ENCODE results near the gene RAPGEF5.

RAPGEF5 gene

GRCh38 chr7:22251281-22251680 lies 105.7 kb downstream of the RAPGEF5 start:
- Histone ChIP-seq H3K36me3 (ENCODE audit: insufficient read depth, low read length) (no peaks in the 10 kb centered on the region), H3K4me3 (no peak overlapping the region), H3K9ac (ENCODE audit: insufficient read length) (no peak overlapping the region), H3K9me3 (ENCODE audit: low read depth, low read length) (no peaks in the 10 kb centered on the region), H3K27ac (no peak overlapping the region)
- no peak for DNase-seq (ENCODE audit: low read depth, low spot score)
- no peak for TF ChIP-seq POLR2AphosphoS5 (IDR thresholded peaks at IDR 0.05; ENCODE audit: borderline replicate concordance, low read depth, low read length)
- no peak for TF ChIP-seq EZH2 (IDR thresholded peaks at IDR 0.05)
- no peak for TF ChIP-seq FOXP2 (optimal IDR thresholded peaks at IDR 0.05; ENCODE audit: control extremely low read depth, extremely low read length, insufficient read depth)

GRCh38 chr7:22250390-22250789 lies 106.6 kb downstream of the RAPGEF5 start:
- no peaks in the 10 kb centered on the region for H3K36me3 ChIP-seq (ENCODE audit: insufficient read depth, low read length)
- H3K4me3 ChIP-seq: no peak overlapping the region
- H3K27ac ChIP-seq: no peak overlapping the region
- no peak overlapping the region for H3K9ac ChIP-seq (ENCODE audit: insufficient read length)
- no peak for DNase-seq (ENCODE audit: low read depth, low spot score)
- TF ChIP-seq EZH2 (IDR thresholded peaks at IDR 0.05): no peak
- TF ChIP-seq FOXP2 (optimal IDR thresholded peaks at IDR 0.05; ENCODE audit: control extremely low read depth, extremely low read length, insufficient read depth): no peak
- TF ChIP-seq POLR2AphosphoS5 (IDR thresholded peaks at IDR 0.05; ENCODE audit: borderline replicate concordance, low read depth, low read length): no peak
- H3K9me3 ChIP-seq (ENCODE audit: low read depth, low read length): no peaks in the 10 kb centered on the region

GRCh38 chr7:22248111-22248809 lies 108.7 kb downstream of the RAPGEF5 start:
- Histone ChIP-seq H3K4me3 (no peak overlapping the region), H3K9ac (ENCODE audit: insufficient read length) (no peak overlapping the region), H3K27ac (no peak overlapping the region), H3K36me3 (ENCODE audit: insufficient read depth, low read length) (no peaks in the 10 kb centered on the region), H3K9me3 (ENCODE audit: low read depth, low read length) (no peaks in the 10 kb centered on the region)
- no peak for DNase-seq (ENCODE audit: low read depth, low spot score)
- TF ChIP-seq EZH2 (IDR thresholded peaks at IDR 0.05) (no peak), POLR2AphosphoS5 (IDR thresholded peaks at IDR 0.05; ENCODE audit: borderline replicate concordance, low read depth, low read length) (no peak), FOXP2 (optimal IDR thresholded peaks at IDR 0.05; ENCODE audit: control extremely low read depth, extremely low read length, insufficient read depth) (no peak)

- no peak for DNase-seq (ENCODE audit: low read depth, low spot score)
- Histone ChIP-seq H3K9ac (ENCODE audit: insufficient read length) (no peak overlapping the region), H3K36me3 (ENCODE audit: insufficient read depth, low read length) (no peaks in the 10 kb centered on the region), H3K9me3 (ENCODE audit: low read depth, low read length) (no peaks in the 10 kb centered on the region), H3K4me3 (no peak overlapping the region), H3K27ac (no peak overlapping the region)
- no peak for TF ChIP-seq FOXP2 (optimal IDR thresholded peaks at IDR 0.05; ENCODE audit: control extremely low read depth, extremely low read length, insufficient read depth)
- TF ChIP-seq EZH2 (IDR thresholded peaks at IDR 0.05): no peak
- TF ChIP-seq POLR2AphosphoS5 (IDR thresholded peaks at IDR 0.05; ENCODE audit: borderline replicate concordance, low read depth, low read length): no peak
These were observed 115.1 kb downstream of the RAPGEF5 start for GRCh38 chr7:22241805-22242390.

GRCh38 chr7:22240904-22241571 lies 115.9 kb downstream of the RAPGEF5 start:
- no peak overlapping the region for H3K9ac ChIP-seq (ENCODE audit: insufficient read length)
- DNase-seq (ENCODE audit: low read depth, low spot score): no peak
- no peaks in the 10 kb centered on the region for H3K9me3 ChIP-seq (ENCODE audit: low read depth, low read length)
- no peak overlapping the region for H3K27ac ChIP-seq
- no peak for TF ChIP-seq EZH2 (IDR thresholded peaks at IDR 0.05)
- no peaks in the 10 kb centered on the region for H3K36me3 ChIP-seq (ENCODE audit: insufficient read depth, low read length)
- no peak overlapping the region for H3K4me3 ChIP-seq

- Histone ChIP-seq H3K27ac (no peak overlapping the region), H3K9me3 (ENCODE audit: low read depth, low read length) (no peaks in the 10 kb centered on the region), H3K36me3 (ENCODE audit: insufficient read depth, low read length) (no peaks in the 10 kb centered on the region), H3K4me3 (no peak overlapping the region), H3K9ac (ENCODE audit: insufficient read length) (no peak overlapping the region)
- DNase-seq (ENCODE audit: low read depth, low spot score): no peak
- TF ChIP-seq POLR2AphosphoS5 (IDR thresholded peaks at IDR 0.05; ENCODE audit: borderline replicate concordance, low read depth, low read length): no peak
- no peak for TF ChIP-seq EZH2 (IDR thresholded peaks at IDR 0.05)
- no peak for TF ChIP-seq FOXP2 (optimal IDR thresholded peaks at IDR 0.05; ENCODE audit: control extremely low read depth, extremely low read length, insufficient read depth)
These were observed 118.3 kb downstream of the RAPGEF5 start for GRCh38 chr7:22238354-22239311.

GRCh38 chr7:22235134-22235533 lies 121.8 kb downstream of the RAPGEF5 start:
- H3K36me3 ChIP-seq (ENCODE audit: insufficient read depth, low read length): no peaks in the 10 kb centered on the region
- TF ChIP-seq POLR2AphosphoS5 (IDR thresholded peaks at IDR 0.05; ENCODE audit: borderline replicate concordance, low read depth, low read length) (no peak), FOXP2 (optimal IDR thresholded peaks at IDR 0.05; ENCODE audit: control extremely low read depth, extremely low read length, insufficient read depth) (no peak), EZH2 (IDR thresholded peaks at IDR 0.05) (no peak)
- DNase-seq (ENCODE audit: low read depth, low spot score): no peak
- H3K9me3 ChIP-seq (ENCODE audit: low read depth, low read length): no peaks in the 10 kb centered on the region
- no peak overlapping the region for H3K9ac ChIP-seq (ENCODE audit: insufficient read length)
- H3K4me3 ChIP-seq: no peak overlapping the region
- H3K27ac ChIP-seq: no peak overlapping the region

- Histone ChIP-seq H3K27ac (no peak overlapping the region), H3K4me3 (no peak overlapping the region), H3K36me3 (ENCODE audit: insufficient read depth, low read length) (no peaks in the 10 kb centered on the region), H3K9me3 (ENCODE audit: low read depth, low read length) (no peaks in the 10 kb centered on the region), H3K9ac (ENCODE audit: insufficient read length) (no peak overlapping the region)
- DNase-seq (ENCODE audit: low read depth, low spot score): no peak
- no peak for TF ChIP-seq EZH2 (IDR thresholded peaks at IDR 0.05)
- TF ChIP-seq POLR2AphosphoS5 (IDR thresholded peaks at IDR 0.05; ENCODE audit: borderline replicate concordance, low read depth, low read length): no peak
- no peak for TF ChIP-seq FOXP2 (optimal IDR thresholded peaks at IDR 0.05; ENCODE audit: control extremely low read depth, extremely low read length, insufficient read depth)
These were observed 122.7 kb downstream of the RAPGEF5 start for GRCh38 chr7:22234227-22234626.
